NCI-H2107 (cell line): Measurements from ENCODE around the gene LCLAT1.

Experiments
- DNase-seq: peaks from one replicate; lab custom pipeline; 2025; lab: John Stamatoyannopoulos, UW

Gene LCLAT1

GRCh38 chr2:30447149-30448045 lies at the start of gene LCLAT1:
Gene LCLAT1 (plus strand): TSS chr2:30447246. CDS start chr2:30525591, 78,345 bp downstream.
- DNase-seq: peak; percentile 35

GRCh38 chr2:30398084-30398873 lies 48.8 kb upstream of the LCLAT1 start:
- DNase-seq: no peak

GRCh38 chr2:30400151-30400954 lies 46.7 kb upstream of the LCLAT1 start:
- no peak for DNase-seq

GRCh38 chr2:30402441-30403182 lies 44.4 kb upstream of the LCLAT1 start:
- DNase-seq: no peak

- no peak for DNase-seq
Measured at GRCh38 chr2:30403592-30404312, 43.3 kb upstream of the LCLAT1 start.

- no peak for DNase-seq
Measured at GRCh38 chr2:30404319-30405259, 42.5 kb upstream of the LCLAT1 start.

GRCh38 chr2:30405260-30405605 lies 41.8 kb upstream of the LCLAT1 start:
- no peak for DNase-seq

GRCh38 chr2:30406853-30407252 lies 40.2 kb upstream of the LCLAT1 start:
- DNase-seq: no peak

- no peak for DNase-seq
Measured at GRCh38 chr2:30408961-30409387, 38.1 kb upstream of the LCLAT1 start.

- no peak for DNase-seq
Measured at GRCh38 chr2:30410217-30410616, 36.8 kb upstream of the LCLAT1 start.

- DNase-seq: no peak
Measured at GRCh38 chr2:30412047-30412683, 34.9 kb upstream of the LCLAT1 start.

- DNase-seq: no peak
Measured at GRCh38 chr2:30412684-30413570, 34.1 kb upstream of the LCLAT1 start.

- no peak for DNase-seq
Measured at GRCh38 chr2:30414961-30415360, 32.1 kb upstream of the LCLAT1 start.

GRCh38 chr2:30417253-30417652 lies 29.8 kb upstream of the LCLAT1 start:
- DNase-seq: no peak

- DNase-seq: no peak
Measured at GRCh38 chr2:30421026-30421603, 25.9 kb upstream of the LCLAT1 start.

GRCh38 chr2:30421604-30422443 lies 25.2 kb upstream of the LCLAT1 start:
- peak; percentile 57 for DNase-seq
